Measurements from ENCODE around the gene RBX1. TPM values are rescaled to one million over a fixed set of nuclear protein-coding genes. Genes with fewer than 3 reads are reported as not detected.

RBX1 gene
- 10 to 100 TPM; 27.1 to 34.3 (median 28.5) TPM for total RNA-seq
- total RNA-seq (2013): 54.3 TPM

DNA sequence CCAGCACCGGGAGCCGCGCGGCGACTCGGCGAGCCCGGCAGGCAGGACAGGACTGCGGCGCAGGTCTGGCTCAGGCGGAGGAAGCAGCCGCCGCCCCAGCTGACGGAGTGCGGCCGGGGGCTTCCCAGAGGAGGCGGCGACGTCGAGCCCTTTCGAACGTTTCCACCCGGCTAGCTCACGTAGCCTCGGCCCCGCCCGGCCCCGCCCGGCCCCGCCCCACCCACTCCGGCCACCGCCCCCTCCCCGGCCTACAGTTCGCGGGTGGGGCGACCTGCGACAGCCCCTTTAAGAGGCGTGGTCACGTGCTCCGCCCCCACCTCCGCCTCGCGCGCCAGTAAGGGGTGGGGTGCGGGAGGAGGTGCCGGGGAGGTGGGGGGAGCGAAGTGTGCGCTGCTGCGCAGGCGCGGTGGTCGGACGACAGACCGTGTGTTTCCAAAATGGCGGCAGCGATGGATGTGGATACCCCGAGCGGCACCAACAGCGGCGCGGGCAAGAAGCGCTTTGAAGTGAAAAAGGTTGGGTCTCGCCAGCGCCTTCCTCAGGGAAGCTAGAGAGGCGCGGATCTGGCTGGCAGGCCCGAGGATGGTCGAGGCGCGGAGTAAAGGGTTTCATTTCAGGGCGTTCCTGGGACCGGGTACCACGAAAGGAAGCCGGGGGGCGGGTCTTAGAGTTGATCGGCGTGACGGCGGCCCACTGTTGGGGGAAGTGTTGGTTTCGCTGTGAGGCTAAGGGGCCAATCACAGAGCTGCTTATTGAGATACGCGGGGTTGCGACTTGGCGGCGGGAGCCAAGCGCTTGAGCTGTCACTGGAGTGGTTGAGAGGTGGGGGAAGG is at the start of gene RBX1:
Gene RBX1, plus strand, starts transcription at position 417 of the 833 bp plus-strand sequence. Its CDS starts 21 bp downstream, at position 438.
- Mint-ChIP-seq H3K4me1 (peaks cover 22 to 31% of the 10 kb centered on the region in 2 donors), H3K27ac (peak within 1 kb of the TSS; percentile 98 to 100), H3K9me3 (no peaks in the 10 kb centered on the region), H3K36me3 (no peaks in the 10 kb centered on the region), H3K4me3 (peak within 1 kb of the TSS; percentile 99), H3K27me3 (ENCODE audit: low read depth in 2 of 2) (no peaks in the 10 kb centered on the region)
- H3K27ac ChIP-seq (ENCODE audit: low read length): peak within 1 kb of the TSS; percentile 99
- H3K4me3 ChIP-seq (ENCODE audit: low read length): peak within 1 kb of the TSS; percentile 98
- peak; percentile 81 to 94 (median 81) for ATAC-seq
- under 1% methylated on average over 78 of the region's 86 CpGs for WGBS (ENCODE audit: insufficient coverage)
- peak; percentile 98 to 100 for DNase-seq
- intact Hi-C loops (cut with micrococcal nuclease): loop anchor here (1.0 to 2.0 kb wide), 4 partner anchors 29 to 254 kb away; partner anchors contain the start of genes L3MBTL2 and ST13
- H3K4me1 ChIP-seq (ENCODE audit: control insufficient read depth, insufficient read depth, low read length): peaks cover 23% of the 10 kb centered on the region
- H3K9me3 ChIP-seq (ENCODE audit: control insufficient read depth, insufficient read depth, low read length): no peaks in the 10 kb centered on the region
- TF ChIP-seq, protein P1, sequence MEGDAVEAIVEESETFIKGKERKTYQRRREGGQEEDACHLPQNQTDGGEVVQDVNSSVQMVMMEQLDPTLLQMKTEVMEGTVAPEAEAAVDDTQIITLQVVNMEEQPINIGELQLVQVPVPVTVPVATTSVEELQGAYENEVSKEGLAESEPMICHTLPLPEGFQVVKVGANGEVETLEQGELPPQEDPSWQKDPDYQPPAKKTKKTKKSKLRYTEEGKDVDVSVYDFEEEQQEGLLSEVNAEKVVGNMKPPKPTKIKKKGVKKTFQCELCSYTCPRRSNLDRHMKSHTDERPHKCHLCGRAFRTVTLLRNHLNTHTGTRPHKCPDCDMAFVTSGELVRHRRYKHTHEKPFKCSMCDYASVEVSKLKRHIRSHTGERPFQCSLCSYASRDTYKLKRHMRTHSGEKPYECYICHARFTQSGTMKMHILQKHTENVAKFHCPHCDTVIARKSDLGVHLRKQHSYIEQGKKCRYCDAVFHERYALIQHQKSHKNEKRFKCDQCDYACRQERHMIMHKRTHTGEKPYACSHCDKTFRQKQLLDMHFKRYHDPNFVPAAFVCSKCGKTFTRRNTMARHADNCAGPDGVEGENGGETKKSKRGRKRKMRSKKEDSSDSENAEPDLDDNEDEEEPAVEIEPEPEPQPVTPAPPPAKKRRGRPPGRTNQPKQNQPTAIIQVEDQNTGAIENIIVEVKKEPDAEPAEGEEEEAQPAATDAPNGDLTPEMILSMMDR (IDR thresholded peaks at IDR 0.05): no peak
- peaks cover 20% of the 10 kb centered on the region for H3K36me3 ChIP-seq (ENCODE audit: control insufficient read depth, insufficient read depth, low read length)
- H3K27me3 ChIP-seq (ENCODE audit: control insufficient read depth, insufficient read depth, low read length): no peaks in the 10 kb centered on the region

DNA sequence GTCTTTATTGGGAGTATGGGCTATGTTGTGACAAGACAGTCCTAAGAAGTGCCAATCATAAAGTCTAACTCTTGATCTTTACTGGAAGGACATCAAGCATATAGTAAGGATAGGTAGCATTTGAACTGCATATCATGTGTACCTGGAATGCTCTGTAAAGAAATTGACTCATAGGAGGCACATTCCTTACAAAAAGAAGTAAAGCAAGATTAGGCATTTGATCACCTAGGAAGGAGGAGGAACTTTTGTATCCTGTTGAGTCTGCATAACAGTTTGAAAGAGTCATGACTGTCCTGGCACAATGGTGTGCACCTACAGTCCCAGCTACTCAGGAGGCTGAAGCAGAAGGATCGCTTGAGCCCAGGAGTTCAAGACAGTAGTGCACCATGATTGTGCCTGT is 47.1 kb upstream of the RBX1 start:
- H3K4me1 Mint-ChIP-seq: peaks cover 2 to 3% of the 10 kb centered on the region in 2 donors
- peaks cover 7% of the 10 kb centered on the region for H3K36me3 Mint-ChIP-seq
- ATAC-seq (no peak), DNase-seq (no peak)
- no peaks in the 10 kb centered on the region for H3K27me3 ChIP-seq (ENCODE audit: control insufficient read depth, insufficient read depth, low read length)
- H3K27ac ChIP-seq (ENCODE audit: low read length): no peak overlapping the region
- H3K27ac Mint-ChIP-seq: no peak overlapping the region
- H3K4me1 ChIP-seq (ENCODE audit: control insufficient read depth, insufficient read depth, low read length): no peaks in the 10 kb centered on the region
- 96% methylated on average over 1 of the region's 1 CpG for WGBS (ENCODE audit: insufficient coverage)
- H3K27me3 Mint-ChIP-seq (ENCODE audit: low read depth in 2 of 2): no peaks in the 10 kb centered on the region
- H3K36me3 ChIP-seq (ENCODE audit: control insufficient read depth, insufficient read depth, low read length): peaks cover 15% of the 10 kb centered on the region
- no peaks in the 10 kb centered on the region for H3K9me3 ChIP-seq (ENCODE audit: control insufficient read depth, insufficient read depth, low read length)
- H3K9me3 Mint-ChIP-seq: no peaks in the 10 kb centered on the region
- intact Hi-C loops (cut with micrococcal nuclease): no loop called here
- H3K4me3 ChIP-seq (ENCODE audit: low read length): no peak overlapping the region
- TF ChIP-seq, protein P1 (IDR thresholded peaks at IDR 0.05): no peak
- no peak overlapping the region for H3K4me3 Mint-ChIP-seq

DNA sequence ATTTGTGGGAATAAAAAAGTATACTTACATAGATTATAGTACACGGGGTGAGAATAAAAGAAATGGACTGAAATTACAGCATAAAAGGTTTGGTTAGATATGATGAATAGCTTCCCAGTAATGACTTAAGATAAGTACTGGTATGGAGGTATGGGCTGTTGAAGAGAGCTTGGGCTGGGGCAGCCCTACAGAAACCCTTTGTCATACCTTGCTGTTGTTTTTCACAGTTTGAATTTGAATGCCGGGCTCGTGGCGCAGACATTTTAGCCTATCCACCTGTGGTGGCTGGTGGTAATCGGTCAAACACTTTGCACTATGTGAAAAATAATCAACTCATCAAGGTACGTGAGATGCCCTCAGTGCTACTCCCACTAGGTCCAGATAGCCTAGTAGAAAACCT is 42.3 kb upstream of the RBX1 start:
- Mint-ChIP-seq H3K36me3 (peaks cover 13% of the 10 kb centered on the region), H3K9me3 (no peaks in the 10 kb centered on the region), H3K4me3 (no peak overlapping the region), H3K4me1 (no peaks in the 10 kb centered on the region), H3K27ac (no peak overlapping the region), H3K27me3 (ENCODE audit: low read depth in 2 of 2) (no peaks in the 10 kb centered on the region)
- TF ChIP-seq, protein P1 (IDR thresholded peaks at IDR 0.05): no peak
- no peaks in the 10 kb centered on the region for H3K27me3 ChIP-seq (ENCODE audit: control insufficient read depth, insufficient read depth, low read length)
- no peaks in the 10 kb centered on the region for H3K4me1 ChIP-seq (ENCODE audit: control insufficient read depth, insufficient read depth, low read length)
- no peak overlapping the region for H3K4me3 ChIP-seq (ENCODE audit: low read length)
- WGBS (ENCODE audit: insufficient coverage): 96% methylated on average over 6 of the region's 6 CpGs
- no peaks in the 10 kb centered on the region for H3K9me3 ChIP-seq (ENCODE audit: control insufficient read depth, insufficient read depth, low read length)
- H3K36me3 ChIP-seq (ENCODE audit: control insufficient read depth, insufficient read depth, low read length): peaks cover 20% of the 10 kb centered on the region
- intact Hi-C loops (cut with micrococcal nuclease): no loop called here
- ATAC-seq: no peak
- H3K27ac ChIP-seq (ENCODE audit: low read length): no peak overlapping the region
- DNase-seq: no peak
